Stimulated activated naive CD8-positive, alpha-beta T cell treated with anti-CD3 and anti-CD28 coated beads, Interleukin-15, Interleukin-2, amounts not matched to agents 100 ng/mL and 50 ng/mL, for 24 hours (primary cell): ENCODE data around the gene FTSJ1.
"Not testable (repeated sequence)": the region's sequence is repeated elsewhere in the genome, so short reads cannot be mapped to it uniquely, and the experiment has no call there.

Experiments used
- H3K27ac Mint-ChIP-seq: one replicate; pipeline ENCODE4 v1.8.0; 2021; ENCODE audit warnings: mild to moderate bottlenecking, mixed read lengths
- H3K27me3 Mint-ChIP-seq: one replicate; pipeline ENCODE4 v1.8.0; 2021; ENCODE audit warnings: mixed read lengths
- H3K36me3 Mint-ChIP-seq: one replicate; pipeline ENCODE4 v1.8.0; 2021; ENCODE audit warnings: low read depth, mixed read lengths
- H3K4me1 Mint-ChIP-seq: one replicate; pipeline ENCODE4 v1.8.0; 2021; ENCODE audit warnings: low read depth, mixed read lengths
- H3K4me3 Mint-ChIP-seq: one replicate; pipeline ENCODE4 v1.8.0; 2021; ENCODE audit warnings: mild to moderate bottlenecking, mixed read lengths
- H3K9me3 Mint-ChIP-seq: one replicate; pipeline ENCODE4 v1.8.0; 2021; ENCODE audit warnings: mixed read lengths

The FTSJ1 gene

DNA sequence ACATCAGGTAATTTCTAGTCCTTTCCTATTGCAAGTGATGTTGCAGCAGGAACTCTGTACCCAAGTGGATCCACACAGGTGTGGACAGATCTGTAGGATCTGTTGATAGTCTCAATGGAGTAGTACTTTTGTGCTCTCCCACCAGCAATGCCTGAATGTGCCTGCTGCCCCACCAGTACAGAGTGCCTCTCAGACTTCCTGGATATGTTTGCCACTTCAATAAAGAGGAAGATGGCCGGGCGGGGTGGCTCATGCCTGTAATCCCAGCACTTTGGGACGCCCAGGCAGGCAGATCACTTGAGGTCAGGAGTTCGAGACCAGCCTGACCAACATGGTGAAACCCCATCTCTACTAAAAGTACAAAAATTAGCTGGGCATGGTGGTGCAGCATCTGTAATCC is 43.5 kb downstream of the FTSJ1 start:
- peaks cover 33% of the 10 kb centered on the region for H3K4me1 Mint-ChIP-seq
- peaks cover 15% of the 10 kb centered on the region for H3K36me3 Mint-ChIP-seq
- not testable (repeated sequence) for H3K4me3 Mint-ChIP-seq, H3K27me3 Mint-ChIP-seq, H3K9me3 Mint-ChIP-seq
- H3K27ac Mint-ChIP-seq, result peak overlapping the region; percentile 31

DNA sequence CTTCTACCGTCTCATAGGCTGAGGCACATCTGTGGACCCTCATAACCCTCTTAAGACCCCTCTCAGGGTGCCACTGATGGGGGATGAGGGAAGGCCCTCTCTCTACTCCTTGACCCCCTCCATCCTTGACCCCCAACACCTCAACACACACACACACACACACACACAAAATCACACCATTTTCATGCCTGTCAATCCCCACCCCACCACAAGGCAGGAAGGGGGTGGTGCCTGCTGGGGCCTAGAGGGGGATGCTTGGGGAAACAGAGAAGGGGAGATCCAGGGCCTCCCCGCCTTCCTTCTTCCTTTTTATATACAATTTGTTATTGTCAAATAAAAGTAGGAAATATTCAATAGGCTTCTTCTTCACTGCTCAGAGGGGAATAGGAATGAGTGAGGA is 44.5 kb downstream of the FTSJ1 start:
- Mint-ChIP-seq H3K4me3 (peak overlapping the region; percentile 88), H3K36me3 (peaks cover 15% of the 10 kb centered on the region), H3K4me1 (peaks cover 38% of the 10 kb centered on the region), H3K9me3 (no peaks in the 10 kb centered on the region), H3K27ac (peak overlapping the region; percentile 95), H3K27me3 (no peaks in the 10 kb centered on the region)

DNA sequence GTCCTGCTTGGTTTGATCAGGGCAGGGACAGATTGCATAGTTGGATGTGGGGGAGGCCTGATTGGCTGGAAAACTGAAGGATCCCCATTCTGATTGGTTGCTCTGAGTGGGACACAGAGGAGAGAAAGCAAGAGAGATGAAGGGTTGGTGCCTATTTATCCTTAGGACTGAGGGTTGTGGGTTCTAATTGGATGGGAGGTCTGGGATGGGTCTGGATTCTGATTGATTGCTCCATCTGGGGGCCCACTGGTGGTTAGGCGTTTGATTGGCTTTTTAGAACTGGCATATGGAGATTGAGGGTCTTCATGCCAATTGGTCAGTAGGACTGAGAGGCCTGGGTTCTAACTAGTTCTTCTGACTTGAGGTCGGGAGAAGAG is 45.0 kb downstream of the FTSJ1 start:
- peak overlapping the region; percentile 88 for H3K4me3 Mint-ChIP-seq
- peaks cover 14% of the 10 kb centered on the region for H3K36me3 Mint-ChIP-seq
- no peaks in the 10 kb centered on the region for H3K27me3 Mint-ChIP-seq
- peaks cover 39% of the 10 kb centered on the region for H3K4me1 Mint-ChIP-seq
- H3K27ac Mint-ChIP-seq, result peak overlapping the region; percentile 95
- no peaks in the 10 kb centered on the region for H3K9me3 Mint-ChIP-seq

DNA sequence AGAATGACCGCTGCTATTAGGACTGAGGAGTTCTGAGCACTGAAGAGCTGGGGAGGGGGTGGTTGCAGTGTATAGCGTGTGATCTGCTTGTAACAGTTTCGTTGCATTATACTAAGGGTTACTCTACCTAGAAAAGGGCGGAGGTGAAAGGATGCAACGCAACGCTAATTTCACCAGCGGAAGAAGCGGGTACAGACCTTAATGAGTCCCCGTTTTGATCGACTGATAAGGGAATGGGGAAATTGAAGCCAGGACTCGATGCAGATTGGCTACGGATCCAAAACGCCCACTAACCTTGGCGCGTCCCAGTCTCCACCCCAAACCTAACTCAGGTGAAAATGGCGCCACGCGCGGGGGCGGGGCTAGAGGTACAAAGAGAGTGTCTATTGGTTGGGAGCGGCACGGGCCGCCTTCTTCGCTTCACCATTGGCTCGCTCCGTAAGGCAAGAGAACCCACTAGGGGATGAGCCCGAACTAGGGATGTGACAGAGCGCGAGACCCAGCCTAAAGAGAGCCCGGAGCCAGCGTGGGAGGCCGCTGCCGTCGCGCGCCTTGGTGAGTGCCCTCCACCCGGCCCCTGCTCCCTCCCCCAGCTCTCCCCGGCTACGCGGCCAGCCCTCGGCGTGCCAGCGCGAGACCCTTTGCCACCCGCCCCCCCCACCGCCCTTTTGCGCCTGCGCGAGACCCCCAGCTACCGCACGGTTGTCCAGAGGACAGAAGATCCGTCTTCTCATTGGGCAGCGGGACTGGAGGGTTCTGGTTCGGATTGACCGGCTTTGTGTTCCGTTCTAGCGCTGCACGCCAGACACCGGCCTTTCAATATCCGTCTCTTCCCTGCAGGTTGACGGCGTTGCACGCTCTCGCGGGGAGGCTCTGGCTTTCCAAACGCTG is 45.6 kb downstream of the FTSJ1 start, which contains the start of gene EBP:
Gene EBP, plus strand, starts transcription at position 456 of the 891 bp plus-strand sequence. CDS start 1,964 bp downstream, outside the sequence.
- peak within 1 kb of the TSS; percentile 88 for H3K4me3 Mint-ChIP-seq
- H3K4me1 Mint-ChIP-seq, result peaks cover 45% of the 10 kb centered on the region
- H3K9me3 Mint-ChIP-seq, result no peaks in the 10 kb centered on the region
- H3K36me3 Mint-ChIP-seq, result peaks cover 15% of the 10 kb centered on the region
- peak within 1 kb of the TSS; percentile 95 for H3K27ac Mint-ChIP-seq
- no peaks in the 10 kb centered on the region for H3K27me3 Mint-ChIP-seq

DNA sequence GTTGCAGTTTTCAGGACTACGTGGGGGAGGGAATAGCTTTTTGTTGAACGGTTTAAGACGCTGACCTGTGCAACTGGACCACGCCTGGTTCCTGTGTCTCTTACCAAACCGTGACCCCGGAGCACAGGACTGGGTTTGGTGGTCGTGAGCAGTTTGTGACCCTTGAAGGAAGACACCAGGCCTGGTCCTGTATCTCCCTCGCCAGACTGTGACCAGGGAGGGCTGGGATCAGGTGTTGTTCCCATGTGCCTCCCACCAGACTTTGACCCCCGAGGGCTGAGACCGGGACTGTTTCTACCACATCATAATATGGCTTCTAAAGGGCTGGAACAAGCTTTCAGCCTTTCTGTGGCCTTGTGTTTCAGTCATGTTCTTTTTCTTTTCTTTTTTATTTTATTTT is 46.3 kb downstream of the FTSJ1 start:
- Mint-ChIP-seq H3K9me3 (no peaks in the 10 kb centered on the region), H3K4me3 (peak overlapping the region; percentile 88), H3K27me3 (no peaks in the 10 kb centered on the region), H3K4me1 (peaks cover 43% of the 10 kb centered on the region), H3K27ac (peak overlapping the region; percentile 74), H3K36me3 (peaks cover 17% of the 10 kb centered on the region)

DNA sequence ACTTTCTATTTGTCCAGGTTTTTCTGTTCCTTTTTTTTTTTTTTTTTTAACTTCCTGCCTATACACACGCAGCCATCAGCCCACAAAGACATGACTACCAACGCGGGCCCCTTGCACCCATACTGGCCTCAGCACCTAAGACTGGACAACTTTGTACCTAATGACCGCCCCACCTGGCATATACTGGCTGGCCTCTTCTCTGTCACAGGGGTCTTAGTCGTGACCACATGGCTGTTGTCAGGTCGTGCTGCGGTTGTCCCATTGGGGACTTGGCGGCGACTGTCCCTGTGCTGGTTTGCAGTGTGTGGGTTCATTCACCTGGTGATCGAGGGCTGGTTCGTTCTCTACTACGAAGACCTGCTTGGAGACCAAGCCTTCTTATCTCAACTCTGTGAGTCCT is 47.7 kb downstream of the FTSJ1 start:
- Mint-ChIP-seq H3K9me3 (no peaks in the 10 kb centered on the region), H3K27me3 (no peaks in the 10 kb centered on the region), H3K27ac (no peak overlapping the region), H3K4me1 (peaks cover 43% of the 10 kb centered on the region), H3K4me3 (peak overlapping the region; percentile 88), H3K36me3 (peaks cover 23% of the 10 kb centered on the region)

DNA sequence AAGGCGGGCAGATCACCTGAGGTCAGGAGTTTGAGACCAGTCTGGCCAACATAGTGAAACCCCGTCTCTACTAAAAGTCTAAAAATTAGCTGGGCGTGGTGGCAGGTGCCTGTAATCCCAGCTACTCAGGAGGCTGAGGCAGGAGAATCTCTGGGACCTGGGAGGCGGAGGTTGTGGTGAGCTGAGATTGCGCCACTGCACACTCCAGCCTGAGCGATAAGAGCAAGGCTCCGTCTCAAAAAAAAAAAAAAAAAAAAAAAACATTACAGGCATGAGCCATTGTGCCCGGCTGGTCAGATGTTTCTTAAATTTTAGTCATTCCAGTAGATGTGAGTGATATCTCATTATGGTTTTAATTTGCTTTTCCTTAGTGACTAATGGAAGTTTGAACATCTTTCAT is 49.9 kb downstream of the FTSJ1 start:
- H3K27me3 Mint-ChIP-seq, H3K9me3 Mint-ChIP-seq, H3K27ac Mint-ChIP-seq, H3K4me3 Mint-ChIP-seq: not testable (repeated sequence)
- Mint-ChIP-seq H3K4me1 (peaks cover 26% of the 10 kb centered on the region), H3K36me3 (peaks cover 22% of the 10 kb centered on the region)

DNA sequence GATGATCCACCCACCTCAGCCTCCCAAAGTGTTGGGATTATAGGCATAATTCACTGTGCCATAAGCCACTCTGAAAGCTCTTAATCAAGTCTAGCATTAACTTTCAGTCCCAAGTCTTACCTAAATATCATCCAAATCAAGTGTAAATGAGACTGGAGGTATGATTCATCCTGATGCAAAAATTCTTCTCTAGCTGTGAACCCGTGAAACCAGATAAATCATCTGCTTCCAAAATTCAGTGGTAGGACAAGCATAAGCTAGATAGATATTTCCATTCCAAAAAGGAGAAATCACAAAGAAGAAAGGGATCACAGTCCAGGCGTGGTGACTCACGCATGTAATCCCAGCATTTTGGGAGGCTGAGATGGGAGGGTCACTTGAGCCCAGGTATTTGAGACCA is 54.7 kb downstream of the FTSJ1 start:
- no peak overlapping the region for H3K27ac Mint-ChIP-seq
- H3K9me3 Mint-ChIP-seq, result no peaks in the 10 kb centered on the region
- no peaks in the 10 kb centered on the region for H3K27me3 Mint-ChIP-seq
- H3K4me3 Mint-ChIP-seq, result no peak overlapping the region
- peaks cover 16% of the 10 kb centered on the region for H3K36me3 Mint-ChIP-seq
- peaks cover 18% of the 10 kb centered on the region for H3K4me1 Mint-ChIP-seq

DNA sequence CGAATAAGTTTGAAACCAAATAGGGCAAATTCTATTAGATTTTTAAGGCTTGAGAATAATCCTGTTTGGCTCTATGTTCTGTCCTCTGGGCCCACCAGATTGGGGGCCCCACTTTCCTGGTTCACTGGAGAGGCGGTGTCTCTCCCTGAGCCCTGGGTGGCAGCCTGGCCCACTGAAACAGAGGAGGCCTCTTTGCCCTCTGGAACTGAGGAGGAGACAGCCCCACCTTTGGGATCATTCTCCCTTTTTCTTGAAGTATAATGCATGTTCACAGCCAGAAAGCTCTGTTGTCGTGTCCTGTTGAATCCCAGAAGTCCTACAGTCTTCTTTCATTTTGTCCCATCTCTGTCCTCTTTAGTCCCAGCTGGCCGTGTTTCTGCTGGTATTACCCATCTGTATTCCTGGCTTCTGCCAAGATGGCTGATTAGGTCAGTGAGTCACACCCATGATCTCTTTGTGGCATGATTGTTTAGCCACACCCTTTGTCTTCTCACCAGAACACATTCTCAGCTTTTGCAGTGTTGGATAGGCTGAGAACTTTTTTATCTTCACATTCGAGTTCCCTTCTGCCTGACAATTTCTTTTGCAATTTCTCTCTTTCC is 55.5 kb downstream of the FTSJ1 start:
- Mint-ChIP-seq H3K4me1 (peaks cover 13% of the 10 kb centered on the region), H3K9me3 (no peaks in the 10 kb centered on the region), H3K27me3 (no peaks in the 10 kb centered on the region), H3K4me3 (no peak overlapping the region), H3K36me3 (peaks cover 11% of the 10 kb centered on the region), H3K27ac (peak overlapping the region; percentile 36)

DNA sequence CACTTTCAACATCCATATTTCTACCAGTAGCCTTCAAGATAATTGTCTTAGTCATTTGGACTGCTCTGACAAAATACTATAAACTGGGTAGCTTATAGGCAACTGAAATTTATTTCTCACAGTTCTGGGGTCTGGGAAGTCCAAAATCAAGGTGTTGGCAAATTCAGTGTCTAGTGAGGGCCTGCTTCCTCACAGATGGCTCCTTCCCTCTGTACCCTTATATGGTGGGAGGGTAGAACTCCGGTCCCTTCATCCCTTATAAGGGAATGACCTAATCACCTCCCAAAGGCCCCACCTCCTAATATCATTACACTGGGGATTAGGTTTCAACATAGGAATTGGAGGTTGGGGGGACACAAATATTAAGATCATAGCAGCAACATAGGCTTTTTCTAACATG is 56.2 kb downstream of the FTSJ1 start:
- Mint-ChIP-seq H3K27me3 (no peaks in the 10 kb centered on the region), H3K27ac (peak overlapping the region; percentile 36), H3K9me3 (no peaks in the 10 kb centered on the region), H3K4me3 (no peak overlapping the region), H3K4me1 (peaks cover 9% of the 10 kb centered on the region), H3K36me3 (peaks cover 8% of the 10 kb centered on the region)

DNA sequence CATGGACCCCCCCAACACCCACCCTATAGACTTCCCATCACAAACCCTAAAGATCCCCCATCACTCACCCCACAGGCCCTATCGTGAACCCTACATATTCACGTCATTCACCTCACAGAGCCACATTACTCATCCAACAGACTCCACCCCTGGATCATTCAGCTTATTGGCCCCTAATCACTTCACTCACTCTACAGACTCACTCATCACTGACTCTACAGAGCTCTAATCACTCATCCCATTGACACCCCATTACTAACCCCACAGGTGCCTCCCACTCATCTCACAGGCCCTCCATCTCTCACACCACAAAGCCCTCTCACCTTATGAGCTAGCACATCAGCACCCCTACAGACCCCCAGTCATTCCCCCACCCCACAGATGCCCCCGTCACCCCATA is 57.2 kb downstream of the FTSJ1 start:
- no peaks in the 10 kb centered on the region for H3K9me3 Mint-ChIP-seq
- H3K27ac Mint-ChIP-seq, result no peak overlapping the region
- H3K4me1 Mint-ChIP-seq, result peaks cover 10% of the 10 kb centered on the region
- no peaks in the 10 kb centered on the region for H3K27me3 Mint-ChIP-seq
- H3K4me3 Mint-ChIP-seq, result no peak overlapping the region
- H3K36me3 Mint-ChIP-seq, result peaks cover 6% of the 10 kb centered on the region
